Measurements from ENCODE around the gene PRKACB.

DNA sequence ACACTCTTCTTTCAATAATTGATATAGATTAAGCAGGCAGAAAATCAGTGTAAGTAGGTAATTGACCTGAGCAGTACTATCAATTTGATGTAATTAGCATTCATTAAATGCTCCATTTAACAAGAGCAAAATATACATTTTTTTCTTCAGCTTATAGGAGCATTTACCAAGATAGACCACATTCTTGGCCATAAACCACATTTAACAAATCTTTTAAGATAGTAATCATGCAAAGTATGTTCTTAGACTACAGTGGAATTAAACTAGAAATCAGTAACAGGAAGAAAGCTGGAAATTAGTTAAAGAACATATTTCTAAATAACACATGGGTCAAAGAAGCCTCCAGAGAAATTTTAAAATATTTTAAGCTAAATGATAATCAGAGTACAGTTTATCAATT is 8.7 kb upstream of the PRKACB start:
- TF ChIP-seq EZH2 (optimal IDR thresholded peaks at IDR 0.05; ENCODE audit: low read depth, low read length) = no peak
- TF ChIP-seq, protein P1, sequence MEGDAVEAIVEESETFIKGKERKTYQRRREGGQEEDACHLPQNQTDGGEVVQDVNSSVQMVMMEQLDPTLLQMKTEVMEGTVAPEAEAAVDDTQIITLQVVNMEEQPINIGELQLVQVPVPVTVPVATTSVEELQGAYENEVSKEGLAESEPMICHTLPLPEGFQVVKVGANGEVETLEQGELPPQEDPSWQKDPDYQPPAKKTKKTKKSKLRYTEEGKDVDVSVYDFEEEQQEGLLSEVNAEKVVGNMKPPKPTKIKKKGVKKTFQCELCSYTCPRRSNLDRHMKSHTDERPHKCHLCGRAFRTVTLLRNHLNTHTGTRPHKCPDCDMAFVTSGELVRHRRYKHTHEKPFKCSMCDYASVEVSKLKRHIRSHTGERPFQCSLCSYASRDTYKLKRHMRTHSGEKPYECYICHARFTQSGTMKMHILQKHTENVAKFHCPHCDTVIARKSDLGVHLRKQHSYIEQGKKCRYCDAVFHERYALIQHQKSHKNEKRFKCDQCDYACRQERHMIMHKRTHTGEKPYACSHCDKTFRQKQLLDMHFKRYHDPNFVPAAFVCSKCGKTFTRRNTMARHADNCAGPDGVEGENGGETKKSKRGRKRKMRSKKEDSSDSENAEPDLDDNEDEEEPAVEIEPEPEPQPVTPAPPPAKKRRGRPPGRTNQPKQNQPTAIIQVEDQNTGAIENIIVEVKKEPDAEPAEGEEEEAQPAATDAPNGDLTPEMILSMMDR (IDR thresholded peaks at IDR 0.05; ENCODE audit: low read length) = no peak
